Transverse colon (tissue), 4 donors: Measurements from ENCODE around the gene PCBP3. TPM values are rescaled to one million over a fixed set of nuclear protein-coding genes. Genes with fewer than 3 reads are reported as not detected.

ENCODE experiments used
- DNase-seq: peaks from one replicate; pipeline ENCODE4 v3.0.0-alpha.2; 2019
- H3K27ac ChIP-seq, 4 donors: fragments of 200-600 bp; sonication (generic); 2 replicates each; pipeline ENCODE4 v1.5.1; 2016 to 2018; ENCODE audit warnings: inconsistent platforms in 4 of 4
- H3K27me3 ChIP-seq: fragments of 200-600 bp; sonication (generic); 2 replicates; pipeline ENCODE4 v1.5.1; 2017; ENCODE audit warnings: inconsistent platforms
- H3K36me3 ChIP-seq, 4 donors: fragments of 200-600 bp; sonication (generic); 2 replicates each; pipeline ENCODE4 v1.5.1; 2017 to 2019; ENCODE audit warnings: inconsistent platforms in 4 of 4
- H3K4me1 ChIP-seq, 4 donors: fragments of 200-600 bp; sonication (generic); 2 replicates each; pipeline ENCODE4 v1.5.1; 2017 to 2020; ENCODE audit warnings: inconsistent platforms in 4 of 4
- H3K4me3 ChIP-seq, 4 donors: fragments of 200-600 bp; sonication (generic); 1 replicate in 1 of 4; 2 replicates in 3 of 4; pipeline versions ENCODE4 v1.5.1 to v1.6.1; 2017 to 2019; ENCODE audit warnings: inconsistent platforms in 4 of 4
- H3K9me3 ChIP-seq, 2 donors: fragments of 200-600 bp; sonication (generic); 2 replicates each; pipeline ENCODE4 v1.5.1; 2017 to 2019; ENCODE audit warnings: inconsistent platforms in 2 of 2
- CTCF ChIP-seq, 5 experiments: fragments of 200-600 bp in 3 of 5; fragments of 450-650 bp in 2 of 5; sonication (generic) in 3 of 5; IDR thresholded peaks; 1 replicate in 2 of 5; 2 replicates in 3 of 5; pipeline ENCODE4 v1.5.1; 2016 to 2017; ENCODE audit warnings: antibody characterized with exemption in 5 of 5, inconsistent platforms in 3 of 5, mild to moderate bottlenecking in 2 of 5, moderate library complexity in 1 of 5
- EP300 ChIP-seq: sonication (generic); formaldehyde crosslinking; IDR thresholded peaks from one replicate; pipeline ENCODE4 v1.6.1; 2017; ENCODE audit warnings: antibody characterized with exemption, low read depth
- POLR2A ChIP-seq: fragments of 450-650 bp; IDR thresholded peaks from one replicate; pipeline ENCODE4 v1.6.1; 2016; ENCODE audit warnings: antibody characterized with exemption, mild to moderate bottlenecking, moderate library complexity
- POLR2AphosphoS5 ChIP-seq, 3 donors: sonication (generic); formaldehyde crosslinking; IDR thresholded peaks; one replicate each; pipeline ENCODE4 v1.6.1; 2016; ENCODE audit warnings: antibody characterized with exemption in 3 of 3
- WGBS, 2 donors: methylation state at CpG; one replicate each; pipeline ENCODE4 v1.1.5; 2018; ENCODE audit warnings: low coverage in 1 of 2; 5-methylcytosine and 5-hydroxymethylcytosine counted together
- in situ Hi-C, 4 donors: fragments of 200-750 bp; cut with MboI; loops; one replicate each; pipeline versions ENCODE4 v1.15.0 to v1.15.1; 2017; ENCODE audit warnings: low sequenced_read_pairs in 3 of 4, low pct_ligation_motif_present in 1 of 4, low pct_unique_long_range_greater_than_20kb in 1 of 4
- intact Hi-C: fragments of 100-400 bp; cut with DNase I; formaldehyde crosslinking; loops from one replicate; pipeline ENCODE4 v1.15.1; 2023; ENCODE audit warnings: low total_unique reads
- total RNA-seq, 4 donors: library from RNA; depleted of rRNA; stranded (reverse); fragments of >200 nt; gene quantifications; one replicate each; pipeline ENCODE4 v1.1.0, GENCODE V29; 2016

Gene PCBP3
- total RNA-seq, 4 donors from 2014 or later = 0.80 to 7.8 (median 5.3) TPM

- 86% methylated on average over 22 of the region's 22 CpGs; no CpG with 5 or more reads in 1 of the 2 donors for WGBS, 2 donors
- no peak for DNase-seq
- intact Hi-C loops = no loop called here
These were observed 270.9 kb downstream of the PCBP3 start for GRCh38 chr21:45914321-45914845.

GRCh38 chr21:45916011-45916840, 272.7 kb downstream of the PCBP3 start:
- TF ChIP-seq EP300 (no peak), POLR2AphosphoS5 (IDR thresholded peaks at IDR 0.05) (no peak), CTCF (IDR thresholded peaks at IDR 0.05) (no peak), POLR2A (no peak)
- intact Hi-C loops (no loop called here), in situ Hi-C loops (no loop called here)
- no peak for DNase-seq
- Histone ChIP-seq H3K27me3 (no peaks in the 10 kb centered on the region), H3K36me3 (no peaks in the 10 kb centered on the region), H3K9me3 (no peaks in the 10 kb centered on the region), H3K4me1 (no peaks in the 10 kb centered on the region), H3K27ac (peak overlapping the region in 1 of 4 donors; percentile 9), H3K4me3 (no peak overlapping the region)
- WGBS, 2 donors = 53 to 72% methylated on average over 3 to 22 of the region's 25 CpGs

More at GRCh38 chr21:45914321-45914845, 270.9 kb downstream of the PCBP3 start:
- Histone ChIP-seq H3K36me3 (no peaks in the 10 kb centered on the region), H3K9me3 (no peaks in the 10 kb centered on the region), H3K4me1 (no peaks in the 10 kb centered on the region), H3K27me3 (no peaks in the 10 kb centered on the region), H3K27ac (no peak overlapping the region), H3K4me3 (no peak overlapping the region)
- in situ Hi-C loops = no loop called here
- TF ChIP-seq EP300 = no peak
- no peak for TF ChIP-seq POLR2A
- no peak for TF ChIP-seq CTCF (IDR thresholded peaks at IDR 0.05)
- no peak for TF ChIP-seq POLR2AphosphoS5 (IDR thresholded peaks at IDR 0.05)

GRCh38 chr21:45917241-45917640, 273.7 kb downstream of the PCBP3 start:
- Histone ChIP-seq H3K27me3 (no peaks in the 10 kb centered on the region), H3K4me1 (no peaks in the 10 kb centered on the region), H3K4me3 (no peak overlapping the region), H3K36me3 (no peaks in the 10 kb centered on the region), H3K27ac (no peak overlapping the region), H3K9me3 (no peaks in the 10 kb centered on the region)
- 56 to 69% methylated on average over 4 to 13 of the region's 13 CpGs for WGBS, 2 donors
- in situ Hi-C loops = no loop called here
- DNase-seq = no peak
- intact Hi-C loops = no loop called here
- no peak for TF ChIP-seq EP300
- TF ChIP-seq CTCF (IDR thresholded peaks at IDR 0.05) = no peak
- TF ChIP-seq POLR2AphosphoS5 (IDR thresholded peaks at IDR 0.05) = no peak
- no peak for TF ChIP-seq POLR2A

- intact Hi-C loops = no loop called here
- DNase-seq = no peak
- 87 to 95% methylated on average over 4 to 11 of the region's 11 CpGs for WGBS, 2 donors
These were observed 274.5 kb downstream of the PCBP3 start for GRCh38 chr21:45918011-45918410.

More at GRCh38 chr21:45918011-45918410, 274.5 kb downstream of the PCBP3 start:
- Histone ChIP-seq H3K9me3 (no peaks in the 10 kb centered on the region), H3K4me1 (no peaks in the 10 kb centered on the region), H3K27ac (no peak overlapping the region), H3K36me3 (no peaks in the 10 kb centered on the region), H3K4me3 (no peak overlapping the region), H3K27me3 (no peaks in the 10 kb centered on the region)
- in situ Hi-C loops = no loop called here
- TF ChIP-seq CTCF (IDR thresholded peaks at IDR 0.05) = no peak
- no peak for TF ChIP-seq POLR2AphosphoS5 (IDR thresholded peaks at IDR 0.05)
